HG02678 (cell line): ENCODE measurements around the gene CA9.
A peak's percentile ranks its signal among the peaks of the same experiment; 100 is the strongest.

Experiments
- ATAC-seq: cut with Tn5 transposase; IDR thresholded peaks from one replicate; pipeline ENCODE4 v1.9.1; 2021; ENCODE audit warnings: mild to moderate bottlenecking, moderate library complexity; ENCODE audit not compliant: unreplicated experiment

The CA9 gene

GRCh38 chr9:35651956-35652828 is 21.5 kb upstream of the CA9 start:
- ATAC-seq = no peak

GRCh38 chr9:35652829-35653209 is 20.9 kb upstream of the CA9 start:
- no peak for ATAC-seq

GRCh38 chr9:35653611-35654010 is 20.1 kb upstream of the CA9 start:
- ATAC-seq = no peak

GRCh38 chr9:35656348-35656747 is 17.4 kb upstream of the CA9 start:
- no peak for ATAC-seq

- no peak for ATAC-seq
These were observed 16.7 kb upstream of the CA9 start for GRCh38 chr9:35656831-35657545.

GRCh38 chr9:35657546-35658136 is 16.1 kb upstream of the CA9 start, which contains the start of gene RMRP:
Gene RMRP (minus strand): TSS chr9:35658019.
- peak; percentile 86 for ATAC-seq

GRCh38 chr9:35658137-35658967 is 15.4 kb upstream of the CA9 start, which contains the start of gene CCDC107:
Gene CCDC107 (plus strand): TSS chr9:35658292. CDS start chr9:35658380, 88 bp downstream.
- ATAC-seq = peak; percentile 71

GRCh38 chr9:35658968-35659220 is 14.8 kb upstream of the CA9 start:
- ATAC-seq = no peak

- ATAC-seq = no peak
These were observed 14.4 kb upstream of the CA9 start for GRCh38 chr9:35659340-35659739.

GRCh38 chr9:35660966-35661415 is 12.7 kb upstream of the CA9 start:
- ATAC-seq = no peak

GRCh38 chr9:35661756-35662350 is 11.9 kb upstream of the CA9 start:
- ATAC-seq = no peak

GRCh38 chr9:35662437-35662836 is 11.3 kb upstream of the CA9 start:
- ATAC-seq = no peak

GRCh38 chr9:35664531-35665470 is 8.9 kb upstream of the CA9 start, which contains the start of gene ARHGEF39:
Gene ARHGEF39 (minus strand): TSS chr9:35665195. CDS start chr9:35665169, 26 bp downstream.
- peak; percentile 80 for ATAC-seq

GRCh38 chr9:35665471-35665818 is 8.3 kb upstream of the CA9 start:
- ATAC-seq = no peak

GRCh38 chr9:35666045-35666444 is 7.7 kb upstream of the CA9 start:
- no peak for ATAC-seq

GRCh38 chr9:35666549-35666948 is 7.2 kb upstream of the CA9 start:
- ATAC-seq = no peak

- no peak for ATAC-seq
These were observed 5.8 kb upstream of the CA9 start for GRCh38 chr9:35667939-35668338.

- no peak for ATAC-seq
These were observed 4.2 kb upstream of the CA9 start for GRCh38 chr9:35669331-35670145.

- no peak for ATAC-seq
These were observed 265 bp downstream of the CA9 start for GRCh38 chr9:35674025-35674361.
